Left lung (tissue), 10 donors: Measurements from ENCODE around the gene WDR5. TPM values are rescaled to one million over a fixed set of nuclear protein-coding genes. Genes with fewer than 3 reads are reported as not detected.
A peak's percentile ranks its signal among the peaks of the same experiment; 100 is the strongest.

Experiments
- ATAC-seq: fragments of 200-7000 bp; cut with Tn5 transposase; one replicate; pipeline ENCODE4 v1.9.1; 2020; ENCODE audit warnings: moderate library complexity
- DNase-seq, 4 donors: peaks; one replicate each; pipeline ENCODE4 v3.0.0-alpha.2; 2013 to 2020
- H3K27ac ChIP-seq, 2 donors: fragments of 200-600 bp; sonication (generic) in 1 of 2; one replicate each; pipeline versions ENCODE4 v1.5.0 to v1.8.0; 2020 to 2021
- H3K27me3 ChIP-seq, 2 donors: fragments of 200-600 bp; sonication (generic) in 1 of 2; one replicate each; pipeline versions ENCODE4 v1.5.0 to v1.8.0; 2020 to 2021
- H3K36me3 ChIP-seq, 2 donors: fragments of 200-600 bp; sonication (generic) in 1 of 2; one replicate each; pipeline versions ENCODE4 v1.5.0 to v1.8.0; 2020 to 2021
- H3K4me1 ChIP-seq, 2 donors: fragments of 200-600 bp; one replicate each; pipeline ENCODE4 v1.8.0; 2021
- H3K4me3 ChIP-seq, 2 donors: fragments of 200-600 bp; sonication (generic) in 1 of 2; one replicate each; pipeline versions ENCODE4 v1.5.0 to v1.8.0; 2020 to 2021; ENCODE audit warnings: mild to moderate bottlenecking in 1 of 2
- H3K9me3 ChIP-seq, 2 donors: fragments of 200-600 bp; sonication (generic) in 1 of 2; one replicate each; pipeline versions ENCODE4 v1.5.0 to v1.8.0; 2020 to 2021
- intact Hi-C, 2 donors: fragments of 100-400 bp; cut with DNase I; formaldehyde crosslinking; loops; one replicate each; pipeline versions ENCODE4 v1.11.2 to v1.14.2; 2022
- polyA plus RNA-seq, 6 donors: library from polyadenylated mRNA; unstranded; fragments of 120-200 nt; gene quantifications; one replicate each; pipeline ENCODE4 v1.2.1, GENCODE V29; 2013; ENCODE audit not compliant: insufficient read length in 6 of 6
- total RNA-seq, 2 donors: library from RNA; stranded (reverse); fragmentation: NEBNext Ultra II Directional; extraction: Animal tissue kit (Norgen Biotek cat#: 25700); gene quantifications; one replicate each; pipeline ENCODE4 v1.2.1, GENCODE V29; 2021
- TF ChIP-seq, protein P1 (sequence below), 2 donors: fragments of 200-600 bp; sonication (generic) in 1 of 2; IDR thresholded peaks; one replicate each; pipeline versions ENCODE4 v1.5.0 to v1.8.0; 2021; ENCODE audit warnings: antibody characterized with exemption in 2 of 2
- donor health status: DM: no; HTN: yes; CAD: no.
- donor health status: DM: no; HTN: no; CAD: no.

WDR5 gene
- total and polyA plus RNA-seq, 8 donors: 23.7 to 36.3 (median 31.8) TPM

DNA sequence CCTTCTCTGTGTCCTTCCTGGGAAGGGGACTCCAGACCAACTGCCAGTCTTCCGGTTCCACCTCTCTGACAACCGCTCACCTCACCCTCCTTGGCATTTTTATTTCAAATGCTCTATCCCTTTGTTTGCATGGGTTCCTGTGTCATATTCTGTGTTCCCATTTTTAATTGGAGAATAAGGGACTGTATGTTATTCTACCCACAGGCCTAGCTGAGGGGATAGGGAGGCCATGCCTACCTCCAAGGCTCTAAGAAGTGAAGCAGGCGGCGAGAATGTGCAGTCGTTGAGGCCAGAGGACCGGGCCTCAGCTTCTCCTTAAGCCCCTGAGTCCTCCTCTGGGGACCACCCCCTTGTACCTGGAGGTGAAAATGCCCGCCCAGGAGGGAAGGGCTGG is 936 bp upstream of the WDR5 start:
- Histone ChIP-seq H3K27ac (peak overlapping the region; percentile 86 to 90), H3K4me1 (peaks cover 28 to 48% of the 10 kb centered on the region in 2 donors), H3K4me3 (peak overlapping the region; percentile 79 to 82), H3K27me3 (no peaks in the 10 kb centered on the region), H3K36me3 (peaks cover 0 to 9% of the 10 kb centered on the region in 2 donors), H3K9me3 (no peaks in the 10 kb centered on the region)
- TF ChIP-seq, protein P1, sequence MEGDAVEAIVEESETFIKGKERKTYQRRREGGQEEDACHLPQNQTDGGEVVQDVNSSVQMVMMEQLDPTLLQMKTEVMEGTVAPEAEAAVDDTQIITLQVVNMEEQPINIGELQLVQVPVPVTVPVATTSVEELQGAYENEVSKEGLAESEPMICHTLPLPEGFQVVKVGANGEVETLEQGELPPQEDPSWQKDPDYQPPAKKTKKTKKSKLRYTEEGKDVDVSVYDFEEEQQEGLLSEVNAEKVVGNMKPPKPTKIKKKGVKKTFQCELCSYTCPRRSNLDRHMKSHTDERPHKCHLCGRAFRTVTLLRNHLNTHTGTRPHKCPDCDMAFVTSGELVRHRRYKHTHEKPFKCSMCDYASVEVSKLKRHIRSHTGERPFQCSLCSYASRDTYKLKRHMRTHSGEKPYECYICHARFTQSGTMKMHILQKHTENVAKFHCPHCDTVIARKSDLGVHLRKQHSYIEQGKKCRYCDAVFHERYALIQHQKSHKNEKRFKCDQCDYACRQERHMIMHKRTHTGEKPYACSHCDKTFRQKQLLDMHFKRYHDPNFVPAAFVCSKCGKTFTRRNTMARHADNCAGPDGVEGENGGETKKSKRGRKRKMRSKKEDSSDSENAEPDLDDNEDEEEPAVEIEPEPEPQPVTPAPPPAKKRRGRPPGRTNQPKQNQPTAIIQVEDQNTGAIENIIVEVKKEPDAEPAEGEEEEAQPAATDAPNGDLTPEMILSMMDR (IDR thresholded peaks at IDR 0.05): no peak
- intact Hi-C loops: no loop called here
- no peak for DNase-seq
- ATAC-seq: peak; percentile 0

DNA sequence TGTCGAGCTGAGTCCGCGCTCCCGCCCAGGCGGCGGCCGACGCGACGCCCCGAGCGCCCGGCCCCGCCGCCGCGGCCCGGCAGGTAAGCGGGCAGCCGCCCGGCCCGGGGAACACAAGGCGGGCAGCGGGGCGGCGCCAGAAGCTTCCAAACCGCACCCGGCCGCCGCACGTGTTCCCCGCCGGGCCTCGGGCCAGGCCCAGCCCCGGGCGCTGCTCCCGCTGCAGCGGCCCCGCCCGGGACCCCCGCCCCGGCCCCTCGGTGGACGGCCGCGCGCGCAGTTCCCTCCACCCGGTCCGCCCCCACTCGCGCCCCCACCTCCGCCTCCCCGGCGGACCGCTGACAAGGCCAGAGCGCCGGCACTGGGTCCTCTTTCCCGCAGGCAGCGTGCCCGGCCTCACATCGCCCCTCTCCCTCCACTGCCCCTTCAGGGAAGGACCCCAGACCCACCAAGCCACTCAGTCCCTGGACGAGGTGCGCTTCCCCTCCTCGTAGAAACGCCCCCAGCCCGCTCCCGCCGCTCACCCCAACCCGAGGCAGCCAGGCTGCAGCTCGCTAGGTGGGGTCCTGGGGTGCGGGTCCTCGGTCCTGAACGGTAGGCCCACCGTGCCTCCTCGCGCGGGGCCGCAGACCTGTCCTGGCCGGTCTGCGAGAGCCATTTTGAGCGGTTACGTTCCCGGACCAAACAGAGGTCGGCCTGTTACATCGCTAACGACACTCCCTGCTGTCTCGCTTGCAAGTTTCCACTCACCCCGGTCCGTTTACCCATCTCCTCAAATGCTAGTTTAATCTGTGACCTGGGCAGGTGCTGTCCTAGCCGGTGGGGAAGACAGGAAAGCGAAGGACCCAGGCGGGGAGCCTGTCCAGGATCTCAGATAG is 475 bp downstream of the WDR5 start:
- TF ChIP-seq, protein P1 (IDR thresholded peaks at IDR 0.05): no peak
- H3K9me3 ChIP-seq: no peaks in the 10 kb centered on the region
- H3K36me3 ChIP-seq: peaks cover 0 to 23% of the 10 kb centered on the region in 2 donors
- intact Hi-C loops: no loop called here
- DNase-seq (no peak), ATAC-seq (no peak)
- H3K27ac ChIP-seq: no peak overlapping the region
- H3K4me1 ChIP-seq: peaks cover 28 to 47% of the 10 kb centered on the region in 2 donors
- no peaks in the 10 kb centered on the region for H3K27me3 ChIP-seq
- H3K4me3 ChIP-seq: peak overlapping the region; percentile 79 to 82

DNA sequence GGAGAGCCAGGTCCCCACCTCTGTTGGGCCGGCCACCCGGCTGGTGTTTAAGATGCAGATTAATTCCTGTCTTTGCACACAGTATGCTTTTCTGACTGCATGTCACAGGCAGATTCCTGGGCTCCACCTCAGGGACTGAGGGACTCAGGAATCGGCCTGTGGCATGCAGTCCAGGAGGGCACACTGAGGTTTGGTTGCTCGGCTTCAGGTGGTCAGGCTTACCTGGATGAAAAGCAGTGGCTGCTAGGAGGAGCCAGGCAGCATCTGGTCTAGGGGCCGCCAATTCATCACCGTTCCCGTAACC is 1.1 kb downstream of the WDR5 start:
- TF ChIP-seq, protein P1 (IDR thresholded peaks at IDR 0.05): no peak
- Histone ChIP-seq H3K4me3 (peak overlapping the region; percentile 79 to 82), H3K9me3 (no peaks in the 10 kb centered on the region), H3K27ac (no peak overlapping the region), H3K36me3 (peaks cover 0 to 29% of the 10 kb centered on the region in 2 donors), H3K27me3 (no peaks in the 10 kb centered on the region), H3K4me1 (peaks cover 28 to 44% of the 10 kb centered on the region in 2 donors)
- no peak for DNase-seq
- ATAC-seq: no peak
- intact Hi-C loops: no loop called here

DNA sequence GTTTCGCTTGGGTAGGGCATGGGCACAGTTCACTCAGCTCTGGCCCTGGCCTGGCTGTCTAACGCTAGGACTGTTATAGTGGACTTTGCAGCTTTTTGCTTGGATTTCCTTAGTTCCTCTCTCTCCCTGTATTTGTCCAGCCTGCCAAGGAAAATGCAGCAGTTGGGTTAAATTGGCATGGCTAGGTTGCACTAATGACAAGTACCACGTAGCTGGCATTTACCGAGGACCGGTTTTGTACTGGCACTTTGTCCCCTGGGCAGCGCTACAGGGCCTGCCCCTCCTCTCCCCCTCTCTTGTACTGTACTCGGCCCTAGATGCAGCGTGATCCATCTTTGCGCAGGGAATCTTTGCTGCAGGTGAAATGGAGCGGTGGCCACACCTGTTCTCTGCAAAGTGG is 2.4 kb downstream of the WDR5 start:
- TF ChIP-seq, protein P1 (IDR thresholded peaks at IDR 0.05): no peak
- Histone ChIP-seq H3K4me3 (no peak overlapping the region), H3K4me1 (peaks cover 28 to 44% of the 10 kb centered on the region in 2 donors), H3K36me3 (peaks cover 0 to 42% of the 10 kb centered on the region in 2 donors), H3K9me3 (no peaks in the 10 kb centered on the region), H3K27me3 (no peaks in the 10 kb centered on the region), H3K27ac (no peak overlapping the region)
- DNase-seq: no peak
- no peak for ATAC-seq
- intact Hi-C loops: no loop called here

DNA sequence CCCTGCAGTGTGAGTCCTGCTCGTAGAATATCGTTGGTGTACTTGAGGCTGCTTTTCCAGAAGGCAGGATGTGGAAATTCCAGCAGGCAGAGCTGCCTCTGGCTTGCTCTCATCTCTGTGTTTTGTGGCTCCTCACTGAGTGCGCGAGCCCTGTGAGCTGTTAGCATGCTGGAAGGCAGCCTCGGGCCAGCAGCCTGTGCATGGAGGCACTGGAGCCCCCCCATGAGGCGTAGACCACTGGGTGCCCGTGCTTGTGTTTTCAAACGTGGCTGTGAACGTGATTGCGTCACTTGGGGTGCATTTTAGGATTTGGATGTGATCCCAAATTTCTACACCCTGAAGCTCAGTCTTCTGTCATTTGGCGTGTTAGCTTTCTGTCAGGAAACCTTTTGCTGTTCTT is 3.2 kb downstream of the WDR5 start:
- Histone ChIP-seq H3K4me1 (peaks cover 28 to 39% of the 10 kb centered on the region in 2 donors), H3K36me3 (peaks cover 0 to 50% of the 10 kb centered on the region in 2 donors), H3K9me3 (no peaks in the 10 kb centered on the region), H3K27me3 (no peaks in the 10 kb centered on the region), H3K27ac (no peak overlapping the region), H3K4me3 (no peak overlapping the region)
- TF ChIP-seq, protein P1 (IDR thresholded peaks at IDR 0.05): no peak
- DNase-seq: peak in 2 of 4 donors; percentile 16 to 51
- intact Hi-C loops: no loop called here
- no peak for ATAC-seq
